ENCODE measurements around the gene PPIB. TPM values are rescaled to one million over a fixed set of nuclear protein-coding genes. Genes with fewer than 3 reads are reported as not detected.
A peak's percentile ranks its signal among the peaks of the same experiment; 100 is the strongest.

Gene PPIB
- polyA plus RNA-seq (ENCODE audit: low read depth in 6 of 6): 100 to 1,000 TPM; 419 to 599 (median 451) TPM

DNA sequence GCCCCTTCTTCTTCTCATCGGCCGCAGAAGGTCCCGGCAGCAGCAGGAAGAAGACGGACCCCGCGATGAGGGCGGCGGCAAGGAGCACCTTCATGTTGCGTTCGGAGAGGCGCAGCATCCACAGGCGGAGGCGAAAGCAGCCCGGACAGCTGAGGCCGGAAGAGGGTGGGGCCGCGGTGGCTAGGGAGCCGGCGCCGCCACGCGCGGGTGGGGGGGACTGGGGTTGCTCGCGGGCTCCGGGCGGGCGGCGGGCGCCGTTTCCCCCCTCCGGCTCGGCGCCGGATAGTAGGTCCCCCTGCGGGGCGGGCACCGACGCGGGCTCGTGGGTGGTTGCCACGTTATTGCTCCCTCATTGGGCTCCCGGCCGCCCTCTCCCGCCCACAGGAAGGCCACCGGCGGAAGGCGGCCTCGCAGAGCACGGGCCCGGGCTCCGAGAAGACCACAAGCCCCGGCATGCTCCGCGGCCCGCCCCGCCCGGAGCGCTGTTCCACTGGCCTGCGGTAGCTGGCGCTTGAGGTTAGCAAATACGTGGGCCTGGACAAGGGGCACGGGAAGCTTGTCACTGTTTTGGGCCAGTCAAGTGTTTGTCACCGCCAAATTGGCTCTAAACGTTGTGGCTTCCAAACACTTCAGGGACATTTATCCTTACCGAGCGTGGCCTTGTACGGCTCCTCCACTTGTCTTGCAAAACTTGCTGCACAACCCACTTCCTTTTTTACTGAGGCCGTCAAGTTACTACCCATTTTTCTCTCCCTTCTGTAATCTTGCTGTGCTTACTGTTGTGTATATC lies at the start of gene PPIB:
Gene PPIB (minus strand): TSS at position 154 of the 790 bp plus-strand sequence. CDS start 36 bp downstream, at position 118.
- Mint-ChIP-seq H3K9me3 (no peaks in the 10 kb centered on the region), H3K4me1 (peaks cover 36 to 55% (median 45%) of the 10 kb centered on the region in 3 donors), H3K27ac (peak within 1 kb of the TSS; percentile 57 to 96 (median 94)), H3K4me3 (peak within 1 kb of the TSS; percentile 70 to 96 (median 90)), H3K27me3 (no peaks in the 10 kb centered on the region), H3K36me3 (peaks cover 0 to 10% of the 10 kb centered on the region in 2 donors)
- DNase-seq: peak; percentile 98
- ATAC-seq (ENCODE audit: low read depth in 2 of 2): peak; percentile 90

GRCh38 chr15:64211696-64212095 lies 48.9 kb upstream of the PPIB start:
- ATAC-seq (ENCODE audit: low read depth in 2 of 2) (no peak), DNase-seq (no peak)
- H3K4me3 Mint-ChIP-seq: no peak overlapping the region
- H3K27ac Mint-ChIP-seq: peak overlapping the region in 1 of 6 donors; percentile 65
- no peaks in the 10 kb centered on the region for H3K4me1 Mint-ChIP-seq
- H3K9me3 Mint-ChIP-seq: no peaks in the 10 kb centered on the region
- H3K36me3 Mint-ChIP-seq: peaks cover 10 to 14% of the 10 kb centered on the region in 2 donors
- no peaks in the 10 kb centered on the region for H3K27me3 Mint-ChIP-seq

- Mint-ChIP-seq H3K4me1 (no peaks in the 10 kb centered on the region), H3K27me3 (no peaks in the 10 kb centered on the region), H3K27ac (no peak overlapping the region), H3K4me3 (no peak overlapping the region), H3K36me3 (peaks cover 10 to 17% of the 10 kb centered on the region in 2 donors), H3K9me3 (no peaks in the 10 kb centered on the region)
- DNase-seq (no peak), ATAC-seq (ENCODE audit: low read depth in 2 of 2) (no peak)
These were observed 47.5 kb upstream of the PPIB start for GRCh38 chr15:64210371-64210770.

DNA sequence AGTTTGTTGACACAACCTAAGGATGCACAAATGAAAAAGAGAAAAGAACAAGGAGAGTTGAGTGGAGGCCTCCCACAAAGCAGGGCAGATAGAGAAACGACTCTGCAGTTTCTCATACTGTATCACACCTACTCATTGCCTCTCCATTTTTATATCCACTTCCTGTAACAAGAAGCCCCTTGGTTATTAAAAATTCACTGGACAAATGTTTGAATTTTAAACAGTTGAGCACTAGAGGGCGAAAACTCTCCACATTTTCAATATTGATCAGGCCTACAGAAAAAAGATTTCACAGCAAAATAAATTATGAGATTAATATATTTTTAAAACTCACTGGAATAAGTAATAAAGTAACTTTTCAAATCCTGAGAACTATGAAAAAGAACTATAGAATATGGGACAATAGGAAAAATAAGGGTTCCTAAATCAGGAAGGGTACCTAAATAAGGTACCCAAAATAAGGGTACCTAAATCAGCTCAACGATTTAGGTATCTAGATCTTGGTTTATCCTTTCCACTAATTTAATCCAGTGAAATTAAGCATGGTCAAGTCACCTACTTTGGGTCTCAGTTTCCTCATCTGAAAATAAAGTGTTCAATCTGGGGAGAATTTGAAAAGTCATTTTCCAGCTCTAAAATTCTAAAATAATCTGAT lies 47.0 kb upstream of the PPIB start:
- Mint-ChIP-seq H3K4me1 (no peaks in the 10 kb centered on the region), H3K27me3 (no peaks in the 10 kb centered on the region), H3K9me3 (no peaks in the 10 kb centered on the region), H3K36me3 (peaks cover 10 to 21% of the 10 kb centered on the region in 2 donors), H3K27ac (peak overlapping the region in 1 of 6 donors; percentile 74), H3K4me3 (no peak overlapping the region)
- ATAC-seq (ENCODE audit: low read depth in 2 of 2) (peak in 1 of 2 donors; percentile 33), DNase-seq (peak; percentile 6)

DNA sequence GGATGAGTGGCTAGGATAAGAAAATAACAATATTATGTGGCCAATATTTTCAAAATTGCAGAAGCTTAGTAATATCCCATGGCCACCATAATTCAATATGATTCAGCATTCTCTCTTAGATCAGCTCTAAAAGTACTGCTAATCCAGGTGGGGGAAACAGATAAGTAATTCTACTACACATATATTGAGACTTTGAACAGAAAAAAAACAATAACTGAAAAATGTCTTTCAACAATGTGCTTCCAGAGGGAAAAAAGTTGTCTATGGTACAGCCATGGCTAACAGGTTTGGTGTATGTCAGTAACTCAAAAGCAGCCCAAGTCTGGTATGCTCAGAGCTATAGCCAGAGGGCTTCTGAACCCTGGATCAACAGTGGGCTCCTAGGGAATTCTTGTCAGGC lies 42.4 kb upstream of the PPIB start:
- H3K4me3 Mint-ChIP-seq: no peak overlapping the region

GRCh38 chr15:64197425-64197824 lies 34.6 kb upstream of the PPIB start:
- Mint-ChIP-seq H3K36me3 (peaks cover under 1 to 10% of the 10 kb centered on the region in 2 donors), H3K4me1 (no peaks in the 10 kb centered on the region), H3K9me3 (no peaks in the 10 kb centered on the region), H3K27me3 (no peaks in the 10 kb centered on the region), H3K27ac (peak overlapping the region in 1 of 6 donors; percentile 6), H3K4me3 (no peak overlapping the region)
- no peak for ATAC-seq (ENCODE audit: low read depth in 2 of 2)
- no peak for DNase-seq

More for the DNA sequence above, 42.4 kb upstream of the PPIB start:
- H3K27me3 Mint-ChIP-seq: no peaks in the 10 kb centered on the region
- H3K4me1 Mint-ChIP-seq: no peaks in the 10 kb centered on the region
- peaks cover 9 to 10% of the 10 kb centered on the region in 2 donors for H3K36me3 Mint-ChIP-seq
- H3K27ac Mint-ChIP-seq: peak overlapping the region in 1 of 6 donors; percentile 42
- DNase-seq (no peak), ATAC-seq (ENCODE audit: low read depth in 2 of 2) (no peak)
- no peaks in the 10 kb centered on the region for H3K9me3 Mint-ChIP-seq

DNA sequence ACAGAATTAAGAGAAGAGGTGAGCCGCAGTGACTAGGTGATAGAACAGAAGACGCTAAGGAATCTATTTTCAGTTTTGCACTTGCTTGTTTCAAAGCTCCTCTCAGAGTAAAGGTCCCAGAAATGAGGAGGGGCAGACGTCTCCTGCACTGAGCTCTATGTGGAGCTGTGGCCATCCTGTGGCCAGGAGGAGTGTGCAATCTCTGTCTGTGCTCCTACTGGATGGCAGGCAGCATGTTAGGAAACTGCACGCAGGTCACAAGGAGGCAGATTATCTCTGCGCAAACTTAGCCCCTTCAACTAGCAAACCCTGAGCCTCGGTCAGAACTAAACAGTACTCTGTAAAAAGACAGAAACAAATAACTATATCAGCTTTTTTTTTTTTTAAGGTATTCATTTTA lies 31.1 kb upstream of the PPIB start:
- Mint-ChIP-seq H3K4me1 (no peaks in the 10 kb centered on the region), H3K27me3 (no peaks in the 10 kb centered on the region), H3K27ac (no peak overlapping the region), H3K4me3 (no peak overlapping the region), H3K36me3 (peaks cover 0 to 15% of the 10 kb centered on the region in 2 donors), H3K9me3 (no peaks in the 10 kb centered on the region)
- DNase-seq (no peak), ATAC-seq (ENCODE audit: low read depth in 2 of 2) (no peak)

DNA sequence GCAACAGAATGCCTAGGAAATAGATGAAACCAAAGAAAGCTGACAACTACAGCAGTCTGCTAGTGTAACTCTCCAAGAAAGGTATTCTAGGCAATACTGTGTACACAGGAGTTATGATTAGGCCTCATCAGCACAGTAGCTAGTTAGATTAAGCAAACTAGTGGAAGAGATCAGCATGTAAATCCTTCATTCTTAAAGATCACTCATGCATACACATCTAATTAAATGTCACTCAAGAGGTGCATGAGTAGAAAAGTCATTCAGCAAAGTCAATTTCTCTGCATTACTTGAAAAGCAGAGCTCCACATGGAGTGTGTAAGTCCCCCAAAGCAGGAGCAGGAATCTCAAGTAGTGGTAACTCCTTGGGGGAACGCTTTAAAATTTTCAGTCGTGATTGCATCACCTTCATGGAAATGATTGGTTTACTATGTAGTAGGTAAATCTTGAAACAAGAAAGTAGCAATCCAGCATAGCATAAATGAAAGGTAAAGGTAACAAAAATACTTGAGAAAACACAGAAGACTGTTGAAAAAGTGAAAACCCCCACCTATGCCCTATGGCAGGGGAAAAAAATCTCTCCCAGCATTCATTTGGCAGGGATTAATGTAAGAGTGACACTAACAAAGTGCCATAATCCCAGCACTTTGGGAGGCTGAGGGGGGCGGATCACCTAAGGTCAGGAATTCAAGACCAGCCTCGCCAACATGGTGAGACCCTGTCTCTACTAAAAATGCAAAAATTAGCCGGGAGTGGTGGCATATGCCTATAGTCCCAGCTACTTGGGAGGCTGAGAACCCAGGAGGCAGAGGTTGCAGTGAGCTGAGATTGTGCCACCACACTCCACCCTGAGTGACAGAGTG lies 29.4 kb upstream of the PPIB start:
- Mint-ChIP-seq H3K4me3 (no peak overlapping the region), H3K27me3 (no peaks in the 10 kb centered on the region), H3K9me3 (no peaks in the 10 kb centered on the region), H3K27ac (no peak overlapping the region), H3K36me3 (peaks cover 0 to 16% of the 10 kb centered on the region in 2 donors), H3K4me1 (no peaks in the 10 kb centered on the region)
- ATAC-seq (ENCODE audit: low read depth in 2 of 2): no peak
- DNase-seq: no peak

DNA sequence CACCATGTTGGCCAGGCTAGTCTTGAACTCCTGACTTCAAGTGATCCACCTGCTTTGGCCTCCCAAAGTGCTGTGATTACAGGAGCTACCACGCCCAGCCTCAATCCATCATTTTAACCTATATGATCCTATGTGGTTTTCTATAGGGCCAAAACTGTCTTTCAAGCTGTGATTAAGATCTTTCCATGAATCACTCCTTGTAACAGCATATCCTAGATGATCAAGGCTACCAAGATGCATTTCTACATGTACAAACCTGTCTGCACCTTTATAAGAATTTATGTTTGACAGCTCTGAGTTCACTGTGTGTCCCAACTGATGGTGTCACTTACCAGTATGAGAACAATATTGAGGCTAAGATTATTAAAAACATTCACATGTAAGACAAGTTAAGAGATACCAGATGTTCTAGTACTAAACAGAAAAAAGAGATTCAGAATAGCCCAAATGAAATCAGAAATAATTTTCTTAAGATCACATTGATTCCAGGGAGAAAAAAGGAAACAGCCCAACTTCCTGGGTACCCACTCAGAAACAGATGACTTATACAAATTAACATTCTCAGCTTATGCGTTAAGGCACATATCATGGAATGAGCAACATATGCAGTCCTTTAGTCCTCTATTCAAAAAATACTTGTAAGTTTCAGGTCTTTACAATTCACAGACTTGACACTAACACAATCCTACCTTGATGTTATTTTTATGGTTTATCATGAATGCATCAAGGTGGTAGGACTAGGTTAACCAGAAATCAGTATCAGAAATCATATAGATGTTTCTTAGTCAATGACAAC lies 24.8 kb upstream of the PPIB start:
- ATAC-seq (ENCODE audit: low read depth in 2 of 2) (no peak), DNase-seq (no peak)
- Mint-ChIP-seq H3K9me3 (no peaks in the 10 kb centered on the region), H3K27ac (peak overlapping the region in 1 of 6 donors; percentile 80), H3K36me3 (peaks cover 0 to 10% of the 10 kb centered on the region in 2 donors), H3K4me1 (no peaks in the 10 kb centered on the region), H3K4me3 (no peak overlapping the region), H3K27me3 (no peaks in the 10 kb centered on the region)

- Mint-ChIP-seq H3K9me3 (no peaks in the 10 kb centered on the region), H3K27me3 (no peaks in the 10 kb centered on the region), H3K4me1 (peaks cover 9 to 12% (median 10%) of the 10 kb centered on the region in 3 donors), H3K4me3 (no peak overlapping the region), H3K27ac (peak overlapping the region in 2 of 6 donors; percentile 34 to 62), H3K36me3 (peaks cover 0 to 10% of the 10 kb centered on the region in 2 donors)
- no peak for DNase-seq
- ATAC-seq (ENCODE audit: low read depth in 2 of 2): no peak
These were observed 22.5 kb upstream of the PPIB start for GRCh38 chr15:64185146-64185911.

DNA sequence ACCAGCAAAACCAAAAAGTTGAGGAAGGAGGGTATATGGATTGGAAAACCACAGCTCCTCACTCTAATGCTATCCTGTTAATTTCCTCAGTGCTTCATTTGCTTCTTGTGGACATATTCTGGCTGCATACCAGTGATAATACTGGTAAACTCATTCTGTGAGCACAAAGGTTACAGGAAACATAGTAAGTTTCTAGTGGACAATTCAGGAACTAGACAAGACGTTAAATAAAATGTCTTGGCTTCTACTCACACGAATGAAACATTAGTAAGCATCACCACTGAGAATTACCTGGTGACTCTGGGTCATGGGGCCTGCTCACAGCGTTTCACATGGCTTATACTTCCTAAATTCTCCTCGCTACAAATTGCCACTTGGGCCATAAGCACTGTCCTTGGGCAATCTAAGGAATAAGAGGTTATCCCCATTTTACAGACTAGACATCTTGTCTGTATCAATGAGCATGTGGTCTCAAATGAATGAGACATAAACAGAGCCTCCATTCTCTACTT lies 20.1 kb upstream of the PPIB start:
- no peak for DNase-seq
- peaks cover 0 to 5% of the 10 kb centered on the region in 2 donors for H3K36me3 Mint-ChIP-seq
- H3K9me3 Mint-ChIP-seq: no peaks in the 10 kb centered on the region
- no peaks in the 10 kb centered on the region for H3K27me3 Mint-ChIP-seq
- ATAC-seq (ENCODE audit: low read depth in 2 of 2): no peak
- H3K4me3 Mint-ChIP-seq: no peak overlapping the region
- peaks cover 17 to 22% (median 22%) of the 10 kb centered on the region in 3 donors for H3K4me1 Mint-ChIP-seq
- peak overlapping the region in 5 of 6 donors; percentile 10 to 90 (median 34) for H3K27ac Mint-ChIP-seq
